ENCODE results near the gene SF3A2.

Gene SF3A2

DNA sequence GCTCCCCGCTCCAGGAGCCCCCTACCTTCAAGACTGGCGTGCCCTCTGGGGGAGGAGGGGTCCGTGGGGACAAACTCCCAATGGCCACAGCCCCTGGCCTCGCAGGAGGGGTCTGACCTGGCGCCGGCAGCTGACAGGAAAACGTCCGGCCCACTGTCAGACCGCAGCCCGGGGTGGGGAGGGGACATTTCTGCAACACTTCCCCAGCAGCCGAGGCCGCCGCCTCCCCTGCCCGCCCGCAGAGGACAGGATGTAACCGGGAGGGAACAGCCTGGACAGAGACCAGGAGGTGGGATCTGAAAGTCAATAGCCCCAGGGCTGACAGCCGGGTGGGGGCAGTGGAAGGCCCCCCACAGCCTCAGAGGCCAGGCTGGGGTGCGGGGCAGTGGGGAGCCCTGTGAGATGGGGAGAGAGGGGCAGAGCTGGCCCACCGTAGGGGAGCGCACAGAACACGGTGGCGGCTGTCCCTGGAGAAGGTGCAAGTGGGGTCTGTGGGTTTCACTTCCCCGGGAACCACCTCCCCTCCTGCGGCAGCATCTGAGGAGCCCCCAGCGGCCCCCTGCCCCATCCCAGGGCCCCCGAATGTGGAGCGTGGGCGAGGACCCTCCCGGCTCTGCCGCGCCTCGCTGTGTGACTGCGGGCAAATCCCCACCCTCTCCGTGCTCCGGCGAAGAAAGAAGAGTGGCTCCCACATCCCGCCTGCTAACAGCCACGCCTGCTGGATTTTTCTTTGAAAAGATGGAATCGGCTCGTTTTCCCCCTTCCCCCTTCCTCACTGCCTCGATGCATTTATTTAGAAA lies 45.6 kb downstream of the SF3A2 start, which contains the start of gene PEAK3:
PEAK3 (minus strand) TSS at position 114 of the 800 bp plus-strand sequence. CDS start 1,244 bp downstream, outside the sequence.
- Histone ChIP-seq H3K4me3 (ENCODE audit: low read depth, low read length) (no peak within 1 kb of the TSS), H3K27ac (no peak within 1 kb of the TSS), H3K27me3 (ENCODE audit: control insufficient read depth, insufficient read depth, low read length) (no peaks in the 10 kb centered on the region), H3K9ac (no peak within 1 kb of the TSS), H3K9me3 (ENCODE audit: control insufficient read depth, low read length) (no peaks in the 10 kb centered on the region), H2AFZ (peak within 1 kb of the TSS; percentile 33), H3K79me2 (no peaks in the 10 kb centered on the region), H3K4me1 (no peaks in the 10 kb centered on the region), H3K4me2 (ENCODE audit: low read length) (peak within 1 kb of the TSS; percentile 49), H3K36me3 (ENCODE audit: control insufficient read depth, insufficient read depth, low read length) (no peaks in the 10 kb centered on the region)
- TF ChIP-seq CTCF (IDR thresholded peaks at IDR 0.05), result no peak

DNA sequence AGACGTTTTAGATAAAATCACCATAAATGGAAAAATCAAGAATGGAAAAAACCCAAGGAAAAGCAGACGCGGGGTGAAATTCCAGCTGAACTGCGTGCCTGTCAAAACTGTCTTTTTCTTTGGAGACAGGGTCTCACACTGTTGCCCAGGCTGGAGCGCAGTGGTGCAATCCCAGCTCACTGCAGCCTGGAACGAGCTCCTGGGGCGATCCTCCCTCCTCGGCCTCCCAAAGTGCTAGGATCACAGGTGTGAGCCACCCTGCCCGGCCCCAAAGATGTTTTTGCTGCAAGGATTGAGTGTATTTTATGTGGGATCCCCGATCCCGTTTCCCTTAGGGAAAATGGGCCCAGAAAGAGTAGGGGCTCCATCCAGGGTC lies 46.2 kb downstream of the SF3A2 start:
- H3K9ac ChIP-seq, result no peak overlapping the region
- no peak overlapping the region for H3K27ac ChIP-seq
- no peaks in the 10 kb centered on the region for H3K4me1 ChIP-seq
- no peaks in the 10 kb centered on the region for H3K9me3 ChIP-seq (ENCODE audit: control insufficient read depth, low read length)
- no peaks in the 10 kb centered on the region for H3K79me2 ChIP-seq
- TF ChIP-seq CTCF (IDR thresholded peaks at IDR 0.05), result no peak
- no peak overlapping the region for H3K4me3 ChIP-seq (ENCODE audit: low read depth, low read length)
- no peak overlapping the region for H2AFZ ChIP-seq
- no peaks in the 10 kb centered on the region for H3K27me3 ChIP-seq (ENCODE audit: control insufficient read depth, insufficient read depth, low read length)
- no peak overlapping the region for H3K4me2 ChIP-seq (ENCODE audit: low read length)
- H3K36me3 ChIP-seq (ENCODE audit: control insufficient read depth, insufficient read depth, low read length), result no peaks in the 10 kb centered on the region

GRCh38 chr19:2283835-2284507 lies 47.3 kb downstream of the SF3A2 start:
- H3K9ac ChIP-seq, result no peak overlapping the region
- no peaks in the 10 kb centered on the region for H3K79me2 ChIP-seq
- no peaks in the 10 kb centered on the region for H3K36me3 ChIP-seq (ENCODE audit: control insufficient read depth, insufficient read depth, low read length)
- no peaks in the 10 kb centered on the region for H3K4me1 ChIP-seq
- no peaks in the 10 kb centered on the region for H3K27me3 ChIP-seq (ENCODE audit: control insufficient read depth, insufficient read depth, low read length)
- no peak overlapping the region for H3K27ac ChIP-seq
- no peak overlapping the region for H3K4me3 ChIP-seq (ENCODE audit: low read depth, low read length)
- no peaks in the 10 kb centered on the region for H3K9me3 ChIP-seq (ENCODE audit: control insufficient read depth, low read length)
- no peak for TF ChIP-seq CTCF (IDR thresholded peaks at IDR 0.05)
- H2AFZ ChIP-seq, result no peak overlapping the region
- H3K4me2 ChIP-seq (ENCODE audit: low read length), result no peak overlapping the region

GRCh38 chr19:2286402-2287140 lies 49.9 kb downstream of the SF3A2 start:
- peaks cover 3% of the 10 kb centered on the region for H3K4me1 ChIP-seq
- H3K9me3 ChIP-seq (ENCODE audit: control insufficient read depth, low read length), result no peaks in the 10 kb centered on the region
- H3K27me3 ChIP-seq (ENCODE audit: control insufficient read depth, insufficient read depth, low read length), result peaks cover 6% of the 10 kb centered on the region
- H3K4me2 ChIP-seq (ENCODE audit: low read length), result no peak overlapping the region
- TF ChIP-seq CTCF (IDR thresholded peaks at IDR 0.05), result no peak
- H3K9ac ChIP-seq, result no peak overlapping the region
- no peak overlapping the region for H3K27ac ChIP-seq
- no peak overlapping the region for H3K4me3 ChIP-seq (ENCODE audit: low read depth, low read length)
- H2AFZ ChIP-seq, result no peak overlapping the region
- H3K36me3 ChIP-seq (ENCODE audit: control insufficient read depth, insufficient read depth, low read length), result no peaks in the 10 kb centered on the region
- H3K79me2 ChIP-seq, result no peaks in the 10 kb centered on the region

Measured in parathyroid adenoma (tissue), 2 donors.